PC-9 (cell line): Measurements from ENCODE around the gene MAP2K5.

Experiments
- CTCF ChIP-seq: fragments of 200-600 bp; sonication (generic); conservative IDR thresholded peaks from 2 replicates; pipeline ENCODE4 v1.6.1; 2017; ENCODE audit warnings: mixed run types, antibody characterized with exemption, mild to moderate bottlenecking, moderate library complexity
- EZH2 ChIP-seq: fragments of 200-600 bp; sonication (generic); IDR thresholded peaks from 2 replicates; pipeline ENCODE4 v1.8.0; 2017; ENCODE audit warnings: antibody characterized with exemption, low read depth

DNA sequence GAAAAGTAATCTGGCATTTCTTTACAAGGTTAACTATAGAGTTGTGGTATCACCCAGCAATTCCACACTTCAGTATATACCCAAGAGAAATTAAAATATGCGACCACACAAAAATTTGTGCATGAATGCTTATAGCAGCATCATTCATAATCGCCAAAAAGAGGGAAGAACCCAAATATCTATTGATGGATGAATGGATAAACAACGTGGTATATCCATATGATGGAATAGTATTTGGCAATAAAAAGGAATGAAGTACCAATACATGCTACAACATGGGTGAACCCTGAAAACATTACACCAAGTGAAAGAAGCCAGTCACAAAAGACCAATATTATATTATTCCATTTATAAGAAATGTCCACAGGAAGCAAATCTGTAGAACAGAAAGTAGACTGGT is 274.2 kb downstream of the MAP2K5 start:
- TF ChIP-seq CTCF, result no peak
- TF ChIP-seq EZH2, result no peak
